ENCODE measurements around the gene DLX6. TPM values are rescaled to one million over a fixed set of nuclear protein-coding genes. Genes with fewer than 3 reads are reported as not detected.

The DLX6 gene
- total RNA-seq, 1 experiment from 2014 or later = not detected

- Histone ChIP-seq H3K4me2 (no peak overlapping the region), H3K9me3 (ENCODE audit: insufficient read depth, low read depth) (no peaks in the 10 kb centered on the region), H3K36me3 (ENCODE audit: low read depth) (no peaks in the 10 kb centered on the region), H3K79me2 (ENCODE audit: low read depth) (no peaks in the 10 kb centered on the region), H3K27ac (no peak overlapping the region), H3K4me3 (no peak overlapping the region), H3K9me2 (ENCODE audit: insufficient read depth) (no peaks in the 10 kb centered on the region), H3K4me1 (replicated peaks; ENCODE audit: insufficient read depth) (0 out of 2 replicates have a peak, but pooled peaks cover 9% of the 10 kb centered on the region), H4K20me1 (ENCODE audit: insufficient read depth) (no peaks in the 10 kb centered on the region), H3F3A (ENCODE audit: insufficient read depth, low read depth) (no peaks in the 10 kb centered on the region), H3K27me3 (ENCODE audit: insufficient read depth, low read depth) (no peaks in the 10 kb centered on the region), H2AFZ (no peak overlapping the region)
- TF ChIP-seq EZH2 (IDR thresholded peaks at IDR 0.05; ENCODE audit: low read depth) (no peak), CTCF (conservative IDR thresholded peaks at IDR 0.05) (no peak)
- BruUV-seq (replicated peaks) = no TSS peak
- intact Hi-C loops (cut with micrococcal nuclease; ENCODE audit: unreplicated experiment) = no loop called here
- DNase-seq = no peak
- CTCF ChIA-PET = no interaction called here
- POLR2A ChIA-PET (ENCODE audit: unreplicated experiment) = no interaction called here
Measured at GRCh38 chr7:96976106-96976505, 29.2 kb upstream of the DLX6 start.

GRCh38 chr7:96977445-96977844 lies 27.9 kb upstream of the DLX6 start:
- no TSS peak for BruUV-seq (replicated peaks)
- POLR2A ChIA-PET (ENCODE audit: unreplicated experiment) = no interaction called here
- DNase-seq = no peak

GRCh38 chr7:96979551-96980276 lies 25.6 kb upstream of the DLX6 start:
- no peak overlapping the region for H3K4me2 ChIP-seq
- no peak overlapping the region for H2AFZ ChIP-seq
- H3K4me1 ChIP-seq (replicated peaks; ENCODE audit: insufficient read depth) = peaks cover 19% of the 10 kb centered on the region
- no peaks in the 10 kb centered on the region for H4K20me1 ChIP-seq (ENCODE audit: insufficient read depth)
- no peak overlapping the region for H3K4me3 ChIP-seq
- H3K27me3 ChIP-seq (ENCODE audit: insufficient read depth, low read depth) = no peaks in the 10 kb centered on the region
- ChIA-PET CTCF (no interaction called here), POLR2A (ENCODE audit: unreplicated experiment) (no interaction called here)
- TF ChIP-seq EZH2 (IDR thresholded peaks at IDR 0.05; ENCODE audit: low read depth) = no peak
- TF ChIP-seq CTCF (conservative IDR thresholded peaks at IDR 0.05) = no peak
- no peaks in the 10 kb centered on the region for H3K79me2 ChIP-seq (ENCODE audit: low read depth)
- no peaks in the 10 kb centered on the region for H3K36me3 ChIP-seq (ENCODE audit: low read depth)
- no peaks in the 10 kb centered on the region for H3K9me2 ChIP-seq (ENCODE audit: insufficient read depth)
- DNase-seq = no peak
- BruUV-seq (replicated peaks) = no TSS peak
- intact Hi-C loops (cut with micrococcal nuclease; ENCODE audit: unreplicated experiment) = no loop called here
- no peaks in the 10 kb centered on the region for H3F3A ChIP-seq (ENCODE audit: insufficient read depth, low read depth)
- no peaks in the 10 kb centered on the region for H3K9me3 ChIP-seq (ENCODE audit: insufficient read depth, low read depth)
- no peak overlapping the region for H3K27ac ChIP-seq

More at GRCh38 chr7:96977445-96977844, 27.9 kb upstream of the DLX6 start:
- no peaks in the 10 kb centered on the region for H3K36me3 ChIP-seq (ENCODE audit: low read depth)
- CTCF ChIA-PET = no interaction called here
- no peaks in the 10 kb centered on the region for H4K20me1 ChIP-seq (ENCODE audit: insufficient read depth)
- no peak overlapping the region for H3K4me3 ChIP-seq
- TF ChIP-seq EZH2 (IDR thresholded peaks at IDR 0.05; ENCODE audit: low read depth) (no peak), CTCF (conservative IDR thresholded peaks at IDR 0.05) (no peak)
- H3K79me2 ChIP-seq (ENCODE audit: low read depth) = no peaks in the 10 kb centered on the region
- no peak overlapping the region for H2AFZ ChIP-seq
- intact Hi-C loops (cut with micrococcal nuclease; ENCODE audit: unreplicated experiment) = no loop called here
- H3K4me1 ChIP-seq (replicated peaks; ENCODE audit: insufficient read depth) = peaks cover 10% of the 10 kb centered on the region
- H3K9me3 ChIP-seq (ENCODE audit: insufficient read depth, low read depth) = no peaks in the 10 kb centered on the region
- no peaks in the 10 kb centered on the region for H3F3A ChIP-seq (ENCODE audit: insufficient read depth, low read depth)
- H3K27me3 ChIP-seq (ENCODE audit: insufficient read depth, low read depth) = no peaks in the 10 kb centered on the region
- no peak overlapping the region for H3K27ac ChIP-seq
- H3K9me2 ChIP-seq (ENCODE audit: insufficient read depth) = no peaks in the 10 kb centered on the region
- no peak overlapping the region for H3K4me2 ChIP-seq
